Natural killer cell (primary cell): ENCODE measurements around the gene AATK. TPM values are rescaled to one million over a fixed set of nuclear protein-coding genes. Genes with fewer than 3 reads are reported as not detected.

Experiments used
- ATAC-seq, 3 donors: fragments of 150-1000 bp in 2 of 3; fragments of 200-7000 bp in 1 of 3; cut with Tn5 transposase; 1 replicate in 1 of 3; 2 replicates in 2 of 3; pipeline ENCODE4 v1.10.0; 2021; ENCODE audit warnings: mild to moderate bottlenecking in 2 of 3, moderate library complexity in 2 of 3
- DNase-seq, 2 donors: peaks; one replicate each; pipeline versions ENCODE4 v3.0.0 to v3.0.0-alpha.2; 2013 to 2021; ENCODE audit warnings: mixed read lengths in 1 of 2
- H3K27ac ChIP-seq: one replicate; pipeline ENCODE4 v1.5.1; 2013; ENCODE audit warnings: mild to moderate bottlenecking, low read length
- H3K27me3 ChIP-seq: one replicate; pipeline ENCODE4 v1.6.1; 2013; ENCODE audit warnings: low read length; ENCODE audit not compliant: control insufficient read depth, insufficient read depth
- H3K36me3 ChIP-seq: one replicate; pipeline ENCODE4 v1.6.1; 2013; ENCODE audit warnings: low read length; ENCODE audit not compliant: control insufficient read depth, insufficient read depth
- H3K4me1 ChIP-seq: one replicate; pipeline ENCODE4 v1.6.1; 2013; ENCODE audit warnings: low read length; ENCODE audit not compliant: control insufficient read depth, insufficient read depth
- H3K4me3 ChIP-seq: one replicate; pipeline ENCODE4 v1.5.1; 2013; ENCODE audit warnings: low read length
- H3K9me3 ChIP-seq: one replicate; pipeline ENCODE4 v1.6.1; 2013; ENCODE audit warnings: low read length; ENCODE audit not compliant: control insufficient read depth, insufficient read depth
- H3K27ac Mint-ChIP-seq, 2 donors: one replicate each; pipeline ENCODE4 v1.8.0; 2022; ENCODE audit warnings: mild to moderate bottlenecking in 2 of 2, mixed read lengths in 2 of 2, moderate library complexity in 1 of 2
- H3K27me3 Mint-ChIP-seq, 2 donors: one replicate each; pipeline ENCODE4 v1.8.0; 2022; ENCODE audit warnings: low read depth in 2 of 2, mixed read lengths in 2 of 2
- H3K36me3 Mint-ChIP-seq: one replicate; pipeline ENCODE4 v1.8.0; 2022; ENCODE audit warnings: mixed read lengths
- H3K4me1 Mint-ChIP-seq, 2 donors: one replicate each; pipeline ENCODE4 v1.8.0; 2022; ENCODE audit warnings: mixed read lengths in 2 of 2
- H3K4me3 Mint-ChIP-seq: one replicate; pipeline ENCODE4 v1.8.0; 2022; ENCODE audit warnings: mild to moderate bottlenecking, moderate library complexity, mixed read lengths
- H3K9me3 Mint-ChIP-seq, 2 donors: one replicate each; pipeline ENCODE4 v1.8.0; 2022; ENCODE audit warnings: mixed read lengths in 2 of 2
- CTCF ChIP-seq: fragments of 200-600 bp; IDR thresholded peaks from one replicate; pipeline ENCODE4 v1.8.0; 2022; ENCODE audit warnings: antibody characterized with exemption
- WGBS: methylation state at CpG from one replicate; pipeline ENCODE4 v1.1.7; 2013; ENCODE audit warnings: missing lambda C conversion rate; ENCODE audit not compliant: insufficient coverage; 5-methylcytosine and 5-hydroxymethylcytosine counted together
- intact Hi-C: fragments of 100-400 bp; cut with micrococcal nuclease; formaldehyde crosslinking; loops from one replicate; pipeline ENCODE4 v1.14.2; 2022
- total RNA-seq, 4 donors: library from RNA; stranded (reverse); fragments of 120-200 nt in 1 of 4; gene quantifications; one replicate each; pipeline versions ENCODE4 v1.2.3 to v1.2.4, GENCODE V29; 2013 to 2022

AATK gene
- total RNA-seq, 3 donors from 2014 or later (not counting 1 experiment from before 2014, with no cell fraction given) = 8.5 to 13.7 (median 10.4) TPM

DNA sequence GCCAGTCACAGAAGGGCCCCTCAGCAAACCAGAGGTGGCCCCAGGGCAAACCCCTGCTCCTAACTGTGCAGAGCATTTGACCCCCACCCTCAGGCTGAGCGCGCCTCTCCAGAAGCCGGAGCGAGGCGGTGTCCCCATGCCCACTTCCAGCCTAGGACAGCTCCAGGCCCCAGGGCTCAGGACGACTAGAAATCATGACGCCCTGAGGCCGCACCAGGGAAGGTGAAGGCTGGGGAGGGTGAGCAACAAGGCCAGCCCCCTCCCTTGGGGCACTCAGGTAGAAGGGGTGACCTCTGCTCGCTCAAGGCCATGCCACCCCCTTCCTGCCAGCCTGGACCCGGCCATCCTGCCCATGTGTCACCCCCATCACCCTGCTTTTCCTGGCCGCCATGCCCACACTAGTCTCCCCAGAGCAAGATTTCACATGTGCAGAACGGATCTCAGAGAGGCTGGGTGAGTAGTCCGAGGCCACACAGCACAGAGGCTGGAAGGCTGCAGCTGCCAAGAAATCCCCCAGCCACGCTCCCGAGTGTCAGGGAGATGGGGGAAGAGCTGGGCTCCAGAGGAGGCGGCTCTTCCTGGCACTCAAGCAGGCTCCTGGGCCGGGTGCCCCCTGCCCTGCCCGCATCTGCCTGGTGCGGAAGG, 2.8 kb downstream of the AATK start:
- Mint-ChIP-seq H3K4me1 (peaks cover 4 to 18% of the 10 kb centered on the region in 2 donors), H3K36me3 (no peaks in the 10 kb centered on the region), H3K27ac (no peak overlapping the region), H3K4me3 (no peak overlapping the region), H3K27me3 (peaks cover 0 to 7% of the 10 kb centered on the region in 2 donors), H3K9me3 (no peaks in the 10 kb centered on the region)
- intact Hi-C loops = no loop called here
- no peak for TF ChIP-seq CTCF
- 86% methylated on average over 19 of the region's 19 CpGs for WGBS
- Histone ChIP-seq H3K36me3 (no peaks in the 10 kb centered on the region), H3K4me1 (peaks cover 29% of the 10 kb centered on the region), H3K27me3 (peaks cover 14% of the 10 kb centered on the region), H3K4me3 (no peak overlapping the region), H3K9me3 (no peaks in the 10 kb centered on the region), H3K27ac (no peak overlapping the region)
- DNase-seq (no peak), ATAC-seq (no peak)

GRCh38 chr17:81162491-81162890, 3.5 kb downstream of the AATK start:
- no peak for TF ChIP-seq CTCF
- ATAC-seq = no peak
- H3K4me1 Mint-ChIP-seq = peaks cover 4 to 18% of the 10 kb centered on the region in 2 donors
- Histone ChIP-seq H3K4me3 (no peak overlapping the region), H3K4me1 (peaks cover 29% of the 10 kb centered on the region), H3K27me3 (peaks cover 14% of the 10 kb centered on the region), H3K27ac (no peak overlapping the region), H3K9me3 (no peaks in the 10 kb centered on the region), H3K36me3 (no peaks in the 10 kb centered on the region)
- no peaks in the 10 kb centered on the region for H3K36me3 Mint-ChIP-seq
- H3K27ac Mint-ChIP-seq = no peak overlapping the region
- peaks cover 0 to 7% of the 10 kb centered on the region in 2 donors for H3K27me3 Mint-ChIP-seq
- intact Hi-C loops = no loop called here
- no peaks in the 10 kb centered on the region for H3K9me3 Mint-ChIP-seq
- no peak for DNase-seq
- WGBS = 94% methylated on average over 11 of the region's 11 CpGs
- peak overlapping the region; percentile 56 for H3K4me3 Mint-ChIP-seq

- no peaks in the 10 kb centered on the region for H3K36me3 Mint-ChIP-seq
Observed at GRCh38 chr17:81161972-81162371, 4.0 kb downstream of the AATK start.

More at GRCh38 chr17:81161972-81162371, 4.0 kb downstream of the AATK start:
- no peak for TF ChIP-seq CTCF
- no peak overlapping the region for H3K4me3 Mint-ChIP-seq
- ATAC-seq = no peak
- intact Hi-C loops = no loop called here
- Histone ChIP-seq H3K27me3 (peaks cover 14% of the 10 kb centered on the region), H3K4me3 (no peak overlapping the region), H3K27ac (no peak overlapping the region), H3K36me3 (no peaks in the 10 kb centered on the region), H3K9me3 (no peaks in the 10 kb centered on the region), H3K4me1 (peaks cover 29% of the 10 kb centered on the region)
- H3K9me3 Mint-ChIP-seq = no peaks in the 10 kb centered on the region
- DNase-seq = no peak
- H3K27me3 Mint-ChIP-seq = peaks cover 0 to 4% of the 10 kb centered on the region in 2 donors
- H3K27ac Mint-ChIP-seq = no peak overlapping the region
- WGBS = 91% methylated on average over 16 of the region's 16 CpGs
- H3K4me1 Mint-ChIP-seq = peaks cover 4 to 18% of the 10 kb centered on the region in 2 donors
